ENCODE data around the gene NUP210L.

DNA sequence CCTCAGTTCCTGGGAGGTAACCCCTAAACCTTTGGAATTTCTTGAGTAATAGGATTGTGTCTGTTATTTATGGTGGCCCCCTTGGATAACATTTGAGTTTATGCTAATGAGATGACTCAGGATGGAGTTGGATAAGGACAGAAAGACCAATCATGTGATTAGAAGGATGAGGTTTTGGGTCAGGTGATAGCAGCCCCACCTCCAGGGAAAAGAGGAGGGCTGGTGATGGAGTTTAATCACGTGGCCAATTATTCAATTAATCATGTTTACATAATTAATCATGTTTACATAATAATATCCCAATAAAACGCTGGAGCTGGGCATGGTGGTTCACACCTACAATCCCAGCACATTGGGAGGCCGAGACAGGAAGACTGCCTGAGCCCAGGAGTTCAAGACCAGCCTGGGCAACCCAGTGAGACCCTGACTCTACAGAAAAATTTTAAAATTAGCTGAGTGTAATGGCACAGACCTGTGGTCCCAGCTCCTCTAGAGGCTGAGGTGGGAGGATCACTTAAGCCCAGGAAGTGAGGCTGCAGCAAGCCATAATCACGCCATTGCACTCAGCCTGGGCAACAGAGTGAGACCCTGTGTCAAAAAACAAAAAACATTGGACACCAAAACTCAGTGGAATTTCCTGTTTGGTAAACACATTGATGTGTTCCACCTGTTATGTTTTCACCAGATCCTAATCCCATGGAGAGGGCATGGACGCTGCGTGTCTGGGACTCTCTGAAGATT, 73.3 kb downstream of the NUP210L start:
- TF ChIP-seq MYC (CRISPR knock-in tag; IDR thresholded peaks at IDR 0.05; ENCODE audit: borderline replicate concordance) (no peak), EHMT2 (IDR thresholded peaks at IDR 0.05; ENCODE audit: borderline replicate concordance, low read depth, low read length) (no peak)

All from HepG2 (cell line).